Activated gamma-delta T cell treated with Interleukin-2 at 50 U/mL for 16 hours (primary cell): ENCODE data around the gene MOSPD3.
"Not testable (repeated sequence)": the region's sequence is repeated elsewhere in the genome, so short reads cannot be mapped to it uniquely, and the experiment has no call there.

Source experiments
- DNase-seq: peaks from one replicate; pipeline ENCODE4 v3.0.0-alpha.2; 2020

MOSPD3 gene

GRCh38 chr7:100611983-100612729 is at the start of gene MOSPD3:
Gene MOSPD3 (plus strand): TSS chr7:100612540. CDS start chr7:100612792, 252 bp downstream.
- peak; percentile 97 for DNase-seq

- DNase-seq: no peak
Observed at GRCh38 chr7:100563100-100563564, 49.2 kb upstream of the MOSPD3 start.

GRCh38 chr7:100563809-100564400 is 48.4 kb upstream of the MOSPD3 start:
- DNase-seq: peak; percentile 88

GRCh38 chr7:100564405-100564804 is 47.9 kb upstream of the MOSPD3 start:
- DNase-seq: not testable (repeated sequence)

GRCh38 chr7:100565133-100565571 is 47.2 kb upstream of the MOSPD3 start:
- no peak for DNase-seq

GRCh38 chr7:100566018-100566531 is 46.3 kb upstream of the MOSPD3 start:
- DNase-seq: no peak

GRCh38 chr7:100567031-100567730 is 45.2 kb upstream of the MOSPD3 start:
- DNase-seq: no peak

GRCh38 chr7:100567751-100568175 is 44.6 kb upstream of the MOSPD3 start:
- DNase-seq: no peak

GRCh38 chr7:100568176-100568895 is 44.0 kb upstream of the MOSPD3 start:
- DNase-seq: no peak

GRCh38 chr7:100568896-100569844 is 43.2 kb upstream of the MOSPD3 start:
- peak; percentile 49 for DNase-seq

- no peak for DNase-seq
Observed at GRCh38 chr7:100570954-100571828, 41.1 kb upstream of the MOSPD3 start.

GRCh38 chr7:100571829-100572116 is 40.6 kb upstream of the MOSPD3 start:
- no peak for DNase-seq

- no peak for DNase-seq
Observed at GRCh38 chr7:100572281-100572948, 39.9 kb upstream of the MOSPD3 start.

GRCh38 chr7:100572949-100573675 is 39.2 kb upstream of the MOSPD3 start:
- DNase-seq: no peak

GRCh38 chr7:100573691-100574361 is 38.5 kb upstream of the MOSPD3 start, which contains the start of gene SAP25:
Gene SAP25 (minus strand): TSS chr7:100573900. CDS start chr7:100573742, 158 bp downstream.
- no peak for DNase-seq

GRCh38 chr7:100574362-100575205 is 37.8 kb upstream of the MOSPD3 start:
- DNase-seq: no peak

GRCh38 chr7:100575206-100575631 is 37.1 kb upstream of the MOSPD3 start:
- no peak for DNase-seq
